Pancreas (tissue), 10 donors: ENCODE data around the gene SCN9A. TPM values are rescaled to one million over a fixed set of nuclear protein-coding genes. Genes with fewer than 3 reads are reported as not detected.

Source experiments
- ATAC-seq, 4 donors: fragments of 200-7000 bp; cut with Tn5 transposase; one replicate each; pipeline versions ENCODE4 v1.8.0 to v1.9.1; 2020; ENCODE audit warnings: mild to moderate bottlenecking in 4 of 4, moderate library complexity in 4 of 4
- DNase-seq, 6 donors: peaks; one replicate each; pipeline ENCODE4 v3.0.0-alpha.2; 2020
- FAIRE-seq: peaks from 2 replicates; lab custom pipeline; 2012; peaks lifted over from hg19 to GRCh38; lab: Jason Lieb, UNC
- H3K27ac ChIP-seq, 4 donors: fragments of 200-600 bp; sonication (generic); 1 replicate in 3 of 4; 2 replicates in 1 of 4; pipeline versions ENCODE4 v1.5.0 to v1.8.0; 2020
- H3K27me3 ChIP-seq, 4 donors: fragments of 200-600 bp; one replicate each; pipeline ENCODE4 v1.8.0; 2021
- H3K36me3 ChIP-seq, 3 donors: fragments of 200-600 bp; sonication (generic) in 1 of 3; one replicate each; pipeline versions ENCODE4 v1.5.0 to v1.8.0; 2020 to 2021
- H3K4me1 ChIP-seq, 3 donors: fragments of 200-600 bp; one replicate each; pipeline ENCODE4 v1.8.0; 2021
- H3K4me3 ChIP-seq, 4 donors: fragments of 200-600 bp; sonication (generic) in 2 of 4; one replicate each; pipeline versions ENCODE4 v1.5.0 to v1.8.0; 2020 to 2021
- H3K9me3 ChIP-seq, 4 donors: fragments of 200-600 bp; one replicate each; pipeline ENCODE4 v1.8.0; 2021
- CTCF ChIP-seq, 4 donors: fragments of 200-600 bp; sonication (generic) in 3 of 4; IDR thresholded peaks; one replicate each; pipeline versions ENCODE4 v1.5.0 to v1.8.0; 2021; ENCODE audit warnings: antibody characterized with exemption in 4 of 4
- WGBS, 2 donors: extraction: QIAGEN DNeasy Blood & Tissue Kit; methylation state at CpG; one replicate each; pipeline ENCODE4 v1.1.7; 2013; 5-methylcytosine and 5-hydroxymethylcytosine counted together
- intact Hi-C, 3 donors: fragments of 100-400 bp; cut with DNase I; formaldehyde crosslinking; loops; one replicate each; pipeline versions ENCODE4 v1.11.1 to v1.14.2; 2022
- polyA plus RNA-seq, 2 donors: library from polyadenylated mRNA; stranded (reverse); fragments of 200-250 nt; gene quantifications; one replicate each; pipeline ENCODE4 v1.2.3, GENCODE V29; 2013
- total RNA-seq, 6 donors: library from RNA; stranded (reverse); fragmentation: NEBNext Ultra II Directional in 4 of 6; extraction: Animal tissue kit (Norgen Biotek cat#: 25700) in 4 of 6; gene quantifications; one replicate each; pipeline versions ENCODE4 v1.2.1 to v1.2.4, GENCODE V29; 2021 to 2023
- donor health status: healthy with polysubstance abuse.
- donor health status: DM: no; HTN: no; CAD: no; lungs with moderate emphysema.
- donor health status: DM: no; HTN: no; CAD: no.
- donor health status: control.
- donor health status: control.
- donor health status: Bipolar disorder and iron deficiency.
- donor health status: DM: yes; HTN: yes; CAD: no.
- donor health status: DM: no; HTN: no; CAD: no.
- donor health status: DM: no; HTN: no; CAD: no.
- donor health status: DM: yes; HTN: yes; CAD: no.

The SCN9A gene
- total RNA-seq (10 to 100 TPM in 1 of 6 donors, 1 to 10 TPM in 5; 2.8 to 20.5 (median 3.6) TPM), polyA plus RNA-seq (1 to 10 TPM; 1.6 to 3.3 TPM)

GRCh38 chr2:166375736-166376487 is at the start of gene SCN9A:
TSS of gene SCN9A (minus strand) at chr2:166375944. CDS start at chr2:166311756, 64,188 bp downstream.
- peak; percentile 79 to 93 (median 88) for DNase-seq
- Histone ChIP-seq H3K4me1 (peaks cover 4 to 10% (median 6%) of the 10 kb centered on the region in 3 donors), H3K36me3 (no peaks in the 10 kb centered on the region), H3K9me3 (no peaks in the 10 kb centered on the region), H3K4me3 (peak within 1 kb of the TSS; percentile 39 to 81 (median 56)), H3K27me3 (no peaks in the 10 kb centered on the region), H3K27ac (peak within 1 kb of the TSS in 2 of 4 donors; percentile 71 to 88)
- peak; percentile 94 to 98 (median 96) for ATAC-seq
- WGBS, 2 donors = 0% methylated on average over 39 to 45 of the region's 45 CpGs
- TF ChIP-seq CTCF (IDR thresholded peaks at IDR 0.05) = no peak
- intact Hi-C loops = no loop called here
- FAIRE-seq = no peak

- TF ChIP-seq CTCF (IDR thresholded peaks at IDR 0.05) = no peak
- WGBS, 2 donors = 89 to 95% methylated on average over 5 of the region's 5 CpGs
Observed at GRCh38 chr2:166424841-166425240, 49.1 kb upstream of the SCN9A start.

GRCh38 chr2:166419616-166419934 is 43.8 kb upstream of the SCN9A start:
- DNase-seq (no peak), FAIRE-seq (no peak), ATAC-seq (peak in 3 of 4 donors; percentile 59 to 75 (median 71))
- no peak overlapping the region for H3K4me3 ChIP-seq
- H3K9me3 ChIP-seq = no peaks in the 10 kb centered on the region
- H3K27ac ChIP-seq = no peak overlapping the region
- no peaks in the 10 kb centered on the region for H3K4me1 ChIP-seq
- WGBS, 2 donors = 48 to 53% methylated on average over 2 of the region's 2 CpGs
- no peaks in the 10 kb centered on the region for H3K36me3 ChIP-seq
- intact Hi-C loops = loop anchor here in 1 of 3 donors (10.0 kb wide), 1 partner anchor 95 kb away; no protein-coding TSS in a partner anchor
- peak in 1 of 4 donors; percentile 12 for TF ChIP-seq CTCF (IDR thresholded peaks at IDR 0.05)
- no peaks in the 10 kb centered on the region for H3K27me3 ChIP-seq

More at GRCh38 chr2:166424841-166425240, 49.1 kb upstream of the SCN9A start:
- Histone ChIP-seq H3K27ac (no peak overlapping the region), H3K27me3 (no peaks in the 10 kb centered on the region), H3K4me1 (no peaks in the 10 kb centered on the region), H3K9me3 (no peaks in the 10 kb centered on the region), H3K36me3 (no peaks in the 10 kb centered on the region), H3K4me3 (no peak overlapping the region)
- FAIRE-seq (no peak), ATAC-seq (no peak), DNase-seq (no peak)
- intact Hi-C loops = no loop called here

- Histone ChIP-seq H3K4me3 (no peak overlapping the region), H3K9me3 (no peaks in the 10 kb centered on the region), H3K27me3 (no peaks in the 10 kb centered on the region), H3K27ac (no peak overlapping the region), H3K4me1 (no peaks in the 10 kb centered on the region), H3K36me3 (no peaks in the 10 kb centered on the region)
- DNase-seq (no peak), ATAC-seq (peak in 2 of 4 donors; percentile 25 to 51), FAIRE-seq (no peak)
- intact Hi-C loops = loop anchor here in 1 of 3 donors (10.0 kb wide), 1 partner anchor 96 kb away; no protein-coding TSS in a partner anchor
- no peak for TF ChIP-seq CTCF (IDR thresholded peaks at IDR 0.05)
- 56 to 61% methylated on average over 5 of the region's 5 CpGs for WGBS, 2 donors
Observed at GRCh38 chr2:166418853-166419615, 43.3 kb upstream of the SCN9A start.
